Muscle of back (tissue), 13 donors: ENCODE data around the gene SZRD1. TPM values are rescaled to one million over a fixed set of nuclear protein-coding genes. Genes with fewer than 3 reads are reported as not detected.
"Not testable (repeated sequence)": the region's sequence is repeated elsewhere in the genome, so short reads cannot be mapped to it uniquely, and the experiment has no call there.

Experiments
- DNase-seq, 3 donors: peaks; one replicate each; pipeline versions ENCODE4 v3.0.0 to v3.0.0-alpha.2; 2013
- long read RNA-seq, 9 donors: transcript quantifications; one replicate each; lab custom pipeline, GENCODE V29; 2026
- polyA plus RNA-seq, 10 donors: library from polyadenylated mRNA; unstranded; fragments of 120-200 nt; gene quantifications; one replicate each; pipeline ENCODE4 v1.2.1, GENCODE V29; 2013; ENCODE audit not compliant: insufficient read length in 10 of 10

The SZRD1 gene, protein sequence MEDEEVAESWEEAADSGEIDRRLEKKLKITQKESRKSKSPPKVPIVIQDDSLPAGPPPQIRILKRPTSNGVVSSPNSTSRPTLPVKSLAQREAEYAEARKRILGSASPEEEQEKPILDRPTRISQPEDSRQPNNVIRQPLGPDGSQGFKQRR
- 10 to 100 TPM; 65.4 to 97.0 (median 84.6) TPM for polyA plus RNA-seq
- long read RNA-seq, donor 1, transcript SZRD1-201 (4 exons, 3,636 nt), result minor isoform, 11 of 71 reads
- long read RNA-seq, donor 1, transcript SZRD1-202 (3 exons, 3,447 nt), result major isoform, 20 of 71 reads
- long read RNA-seq, donor 1, transcript SZRD1-210 (3 exons, 3,401 nt), result minor isoform, 16 of 71 reads
- long read RNA-seq, donor 1, transcript SZRD1-203 (4 exons, 892 nt), result minor isoform, 5 of 71 reads
- long read RNA-seq, donor 1, partial matches to known transcripts, result 19 of 71 reads
- long read RNA-seq, donor 1, other reads (novel, unspliced or antisense), result 0 of 71 reads
- long read RNA-seq, donor 2, transcript SZRD1-210 (3 exons, 3,401 nt), result minor isoform, 7 of 35 reads
- long read RNA-seq, donor 2, transcript SZRD1-201 (4 exons, 3,636 nt), result minor isoform, 5 of 35 reads
- long read RNA-seq, donor 2, transcript SZRD1-202 (3 exons, 3,447 nt), result major isoform, 8 of 35 reads
- long read RNA-seq, donor 2, partial matches to known transcripts, result 12 of 35 reads
- long read RNA-seq, donor 2, other reads (novel, unspliced or antisense), result 0 of 35 reads
- long read RNA-seq, donor 3, partial matches to known transcripts, result 0 of 1 reads
- long read RNA-seq, donor 3, other reads (novel, unspliced or antisense), result 0 of 1 reads
- long read RNA-seq, donor 4, transcript SZRD1-203 (4 exons, 892 nt), result minor isoform, 9 of 74 reads
- long read RNA-seq, donor 4, transcript SZRD1-201 (4 exons, 3,636 nt), result minor isoform, 8 of 74 reads
- long read RNA-seq, donor 4, transcript SZRD1-210 (3 exons, 3,401 nt), result major isoform, 19 of 74 reads
- long read RNA-seq, donor 4, transcript SZRD1-202 (3 exons, 3,447 nt), result minor isoform, 18 of 74 reads
- long read RNA-seq, donor 4, partial matches to known transcripts, result 20 of 74 reads
- long read RNA-seq, donor 4, other reads (novel, unspliced or antisense), result 0 of 74 reads
- long read RNA-seq, donor 5, transcript SZRD1-201 (4 exons, 3,636 nt), result minor isoform, 6 of 75 reads
- long read RNA-seq, donor 5, transcript SZRD1-202 (3 exons, 3,447 nt), result major isoform, 18 of 75 reads
- long read RNA-seq, donor 5, transcript SZRD1-210 (3 exons, 3,401 nt), result minor isoform, 11 of 75 reads
- long read RNA-seq, donor 5, partial matches to known transcripts, result 37 of 75 reads
- long read RNA-seq, donor 5, other reads (novel, unspliced or antisense), result 0 of 75 reads
- long read RNA-seq, donor 6, transcript SZRD1-210 (3 exons, 3,401 nt), result major isoform, 23 of 66 reads
- long read RNA-seq, donor 6, transcript SZRD1-202 (3 exons, 3,447 nt), result minor isoform, 15 of 66 reads
- long read RNA-seq, donor 6, transcript SZRD1-201 (4 exons, 3,636 nt), result minor isoform, 10 of 66 reads
- long read RNA-seq, donor 6, partial matches to known transcripts, result 15 of 66 reads
- long read RNA-seq, donor 6, other reads (novel, unspliced or antisense), result 0 of 66 reads
- long read RNA-seq, donor 7, transcript SZRD1-210 (3 exons, 3,401 nt), result major isoform, 17 of 58 reads
- long read RNA-seq, donor 7, transcript SZRD1-202 (3 exons, 3,447 nt), result minor isoform, 15 of 58 reads
- long read RNA-seq, donor 7, transcript SZRD1-201 (4 exons, 3,636 nt), result minor isoform, 9 of 58 reads
- long read RNA-seq, donor 7, transcript SZRD1-203 (4 exons, 892 nt), result minor isoform, 6 of 58 reads
- long read RNA-seq, donor 7, partial matches to known transcripts, result 11 of 58 reads
- long read RNA-seq, donor 7, other reads (novel, unspliced or antisense), result 0 of 58 reads
- long read RNA-seq, donor 8, transcript SZRD1-201 (4 exons, 3,636 nt), result minor isoform, 7 of 86 reads
- long read RNA-seq, donor 8, transcript SZRD1-202 (3 exons, 3,447 nt), result major isoform, 14 of 86 reads
- long read RNA-seq, donor 8, transcript SZRD1-210 (3 exons, 3,401 nt), result minor isoform, 6 of 86 reads
- long read RNA-seq, donor 8, partial matches to known transcripts, result 56 of 86 reads
- long read RNA-seq, donor 8, other reads (novel, unspliced or antisense), result 0 of 86 reads
- long read RNA-seq, donor 9, partial matches to known transcripts, result 16 of 19 reads
- long read RNA-seq, donor 9, other reads (novel, unspliced or antisense), result 0 of 19 reads

DNA sequence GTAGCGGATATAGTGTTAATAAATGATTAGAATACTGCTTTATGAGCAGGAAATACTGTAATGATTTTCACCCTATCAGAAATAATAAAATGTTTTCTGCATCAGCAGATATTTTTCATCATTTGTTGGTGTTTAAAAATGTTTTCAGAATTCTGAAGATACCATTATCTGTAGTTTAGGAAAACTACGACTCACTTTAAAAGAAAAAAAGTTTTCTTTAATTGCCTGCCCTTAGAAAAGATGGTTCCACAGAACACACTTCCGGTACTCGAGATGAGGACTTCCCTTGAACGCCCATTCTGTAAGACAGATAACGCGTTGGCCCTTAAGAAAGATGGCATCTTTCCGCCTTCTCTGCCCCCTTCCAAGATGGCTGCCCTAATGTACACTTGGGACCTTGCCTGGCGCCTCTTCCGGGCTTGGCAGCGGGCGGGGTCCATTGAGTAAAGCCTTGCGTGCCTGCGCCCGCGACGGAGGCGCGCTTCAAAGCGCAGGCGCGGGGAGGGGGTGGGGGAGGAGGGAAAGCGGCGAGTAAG is at the start of gene SZRD1:
Gene SZRD1 (plus strand): TSS at position 521 of the 536 bp plus-strand sequence. CDS start 16 bp downstream, outside the sequence.
- DNase-seq, result peak; percentile 100

DNA sequence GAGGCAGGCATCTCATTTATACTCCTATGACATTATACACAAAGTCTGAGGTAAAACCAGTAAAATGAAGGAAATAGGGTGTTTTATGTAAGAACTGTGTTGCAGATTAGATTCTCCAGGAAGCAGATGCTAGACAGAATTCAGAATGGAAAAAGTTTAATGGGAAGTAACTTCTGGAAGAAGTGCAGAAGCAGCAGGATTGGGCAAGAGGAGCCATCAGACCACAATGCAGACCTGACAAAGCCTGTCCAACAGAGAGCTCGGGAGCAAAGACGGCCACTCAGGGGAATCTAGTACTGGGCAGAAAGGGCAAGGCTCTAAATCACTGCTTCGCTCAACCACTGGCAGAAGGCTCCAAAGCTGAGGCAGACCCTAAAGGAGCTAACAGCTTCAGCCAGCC is 48.5 kb upstream of the SZRD1 start:
- peak; percentile 7 to 59 (median 19) for DNase-seq

DNA sequence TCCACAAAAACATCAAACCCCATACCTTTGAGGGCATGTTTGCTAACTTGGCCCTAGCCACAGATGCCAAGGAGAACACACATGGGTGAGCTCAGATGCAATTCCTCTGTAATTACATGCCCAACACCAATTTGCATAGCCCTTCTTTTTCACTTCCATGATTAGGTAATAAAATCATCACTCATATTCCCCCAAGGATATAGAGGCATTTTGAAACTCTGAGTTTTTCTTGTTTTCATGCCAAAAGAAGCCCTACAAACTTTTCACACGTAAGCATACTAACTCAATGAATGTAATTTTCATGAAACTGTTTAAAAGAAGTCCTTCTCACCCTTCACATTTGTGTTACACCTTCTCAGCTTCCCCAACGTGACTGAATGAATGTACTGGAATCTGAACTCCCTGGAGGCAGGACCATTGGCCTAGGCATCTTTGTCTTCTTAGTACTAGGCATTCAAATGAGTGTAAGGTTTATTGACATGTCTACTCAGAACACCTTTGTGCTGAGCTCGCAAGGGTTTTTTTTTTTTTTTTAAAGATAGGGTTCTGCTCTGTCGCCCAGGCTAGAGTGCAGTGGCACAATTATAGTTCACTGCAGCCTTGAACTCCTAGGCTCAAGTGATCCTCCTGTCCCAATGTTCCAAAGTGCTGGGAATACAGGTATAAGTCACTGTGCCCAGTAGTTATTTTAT is 45.7 kb upstream of the SZRD1 start:
- no peak for DNase-seq

DNA sequence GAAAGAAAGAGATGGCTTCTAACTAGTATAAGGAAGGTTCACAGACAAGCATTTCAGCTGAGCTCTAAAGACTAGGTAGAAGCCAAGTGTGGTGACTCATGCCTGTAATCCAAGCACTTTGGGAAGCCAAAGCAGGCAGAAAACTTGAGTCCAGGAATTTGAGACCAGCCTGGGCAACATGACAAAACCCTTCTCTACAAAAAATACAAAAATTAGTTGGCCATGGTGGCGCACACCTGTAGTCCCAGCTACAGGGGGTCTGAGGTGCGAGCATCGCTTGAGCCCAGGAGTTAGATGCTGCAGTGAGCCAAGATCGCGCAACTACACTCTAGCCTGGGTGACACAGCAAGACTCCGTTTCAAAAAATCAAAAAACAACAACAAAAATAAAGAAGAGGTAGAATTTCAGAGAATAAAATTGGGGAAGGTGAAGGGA is 42.6 kb upstream of the SZRD1 start:
- peak; percentile 24 to 41 (median 36) for DNase-seq

DNA sequence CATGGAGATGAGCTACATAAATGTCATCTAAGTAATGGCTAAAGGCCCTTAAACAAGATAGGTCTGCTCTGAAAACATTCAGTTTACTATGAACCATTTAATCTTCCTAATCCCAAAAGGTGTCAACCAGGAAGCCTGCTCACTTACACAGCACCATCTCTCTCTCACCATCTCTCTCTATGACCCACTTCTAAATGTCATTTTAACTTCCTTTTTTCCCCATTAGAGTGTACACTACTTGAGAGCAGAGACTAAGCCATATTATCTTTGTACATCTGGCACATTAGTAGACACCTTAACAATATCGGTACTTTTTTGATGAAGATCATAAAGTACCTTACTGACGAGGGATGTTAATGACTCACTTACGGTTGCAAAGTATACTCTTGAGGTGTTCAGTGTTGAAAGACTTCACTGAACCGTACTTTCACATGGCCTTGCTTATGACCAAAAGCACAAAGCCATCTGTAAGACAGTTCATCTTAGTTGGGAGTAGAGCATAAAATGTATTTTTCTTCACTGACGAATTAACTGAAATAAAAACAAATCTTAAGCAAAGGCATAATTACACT is 40.1 kb upstream of the SZRD1 start:
- no peak for DNase-seq

DNA sequence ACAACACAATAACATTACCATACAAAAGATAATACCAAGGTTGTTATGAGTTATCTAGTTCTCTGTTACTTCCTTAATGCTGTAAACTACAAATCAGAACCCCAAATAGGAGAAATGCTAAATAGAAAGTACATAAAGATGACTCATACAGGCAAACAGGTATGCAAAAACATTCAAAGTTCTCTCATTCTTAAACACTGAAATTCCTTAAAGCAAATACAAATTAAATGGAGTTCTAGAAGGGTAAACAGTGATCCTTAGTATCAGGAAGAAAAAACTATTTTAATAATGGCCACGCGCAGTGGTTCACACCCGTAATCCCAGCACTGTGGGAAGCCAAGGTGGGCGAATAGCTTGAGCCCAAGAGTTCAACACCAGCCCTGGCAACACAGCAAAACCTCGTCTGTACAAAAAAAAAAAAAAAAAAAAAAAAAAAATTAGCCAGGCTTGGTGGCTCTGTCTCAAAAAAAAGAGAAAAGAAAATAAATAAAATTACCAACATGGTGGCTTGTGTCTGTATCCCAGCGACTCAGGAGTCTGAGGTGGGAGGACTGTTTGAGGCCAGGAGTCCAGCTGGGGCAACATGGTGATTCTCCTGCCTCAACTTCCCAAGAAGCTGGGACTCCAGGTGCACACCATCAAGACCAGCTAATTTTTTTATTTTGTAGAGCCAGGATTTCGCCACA is 32.2 kb upstream of the SZRD1 start:
- no peak for DNase-seq

DNA sequence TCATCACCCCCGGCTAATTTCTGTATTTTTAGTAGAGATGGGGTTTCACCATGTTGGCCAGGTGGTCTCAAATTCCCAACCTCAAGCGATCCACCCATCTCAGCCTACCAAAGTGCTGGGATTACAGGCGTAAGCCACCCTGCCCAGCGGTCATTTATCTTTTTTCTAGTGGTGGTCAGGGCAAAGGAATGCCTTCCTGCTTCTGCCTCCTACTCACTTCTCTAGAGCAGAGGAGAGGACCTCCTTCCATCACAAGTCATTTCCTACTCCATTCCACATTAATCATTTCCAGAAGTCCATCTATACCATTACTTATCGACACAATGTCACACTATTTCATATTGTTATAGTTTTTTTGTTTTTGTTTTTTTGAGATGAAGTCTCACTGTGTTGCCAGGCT is 28.1 kb upstream of the SZRD1 start:
- no peak for DNase-seq

DNA sequence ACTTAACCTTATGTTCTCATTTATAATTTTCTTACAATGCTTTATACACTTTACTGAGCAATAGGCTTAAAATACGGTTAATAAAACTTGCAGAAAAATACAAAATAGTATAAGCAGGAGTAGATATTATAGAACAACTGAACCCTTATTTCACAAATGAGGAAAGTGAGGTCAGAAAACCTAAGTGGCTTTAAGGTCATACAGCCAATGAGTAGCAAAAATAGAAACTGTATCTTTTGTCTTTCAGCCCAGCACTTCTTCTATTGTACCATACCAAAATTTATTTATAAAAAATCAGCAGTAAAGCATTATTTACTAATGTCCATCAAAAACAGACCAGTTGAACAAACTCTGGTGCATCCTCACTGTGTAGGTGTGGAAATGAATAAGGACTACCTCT is 26.4 kb upstream of the SZRD1 start:
- no peak for DNase-seq

DNA sequence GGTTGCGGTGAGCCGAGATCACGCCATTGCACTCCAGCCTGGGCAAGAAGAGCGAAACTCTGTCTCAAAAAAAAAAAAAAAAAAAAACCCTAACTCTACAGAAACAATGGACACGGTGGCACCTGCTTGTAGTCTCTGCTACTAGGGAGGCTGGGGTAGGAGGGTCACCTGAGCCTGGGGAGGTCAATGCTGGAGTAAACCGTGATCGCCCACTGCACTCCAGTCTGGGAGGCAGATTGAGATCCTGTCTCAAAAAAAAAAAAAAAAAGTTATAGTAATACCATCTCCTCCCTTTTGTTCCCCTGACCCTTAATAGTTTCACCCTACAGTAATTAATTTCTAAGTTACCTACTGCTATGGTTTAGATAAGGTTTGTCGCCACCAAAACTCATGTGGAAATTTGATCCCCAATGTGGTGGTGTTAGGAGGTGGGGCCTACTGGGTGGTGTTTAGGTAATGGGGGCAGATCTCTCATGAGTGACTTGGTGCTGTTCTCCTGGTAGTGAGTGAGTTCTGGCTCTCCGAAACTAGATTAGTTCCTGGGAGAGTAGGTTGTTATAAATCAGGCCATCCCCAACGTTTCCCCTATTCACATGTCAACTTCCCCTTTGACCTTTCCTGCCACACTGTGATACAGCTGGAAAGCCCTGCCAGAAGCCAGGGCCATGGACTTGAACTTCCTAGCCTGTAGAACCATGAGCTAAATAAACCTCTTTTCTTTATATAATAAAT is 24.5 kb upstream of the SZRD1 start:
- no peak for DNase-seq

DNA sequence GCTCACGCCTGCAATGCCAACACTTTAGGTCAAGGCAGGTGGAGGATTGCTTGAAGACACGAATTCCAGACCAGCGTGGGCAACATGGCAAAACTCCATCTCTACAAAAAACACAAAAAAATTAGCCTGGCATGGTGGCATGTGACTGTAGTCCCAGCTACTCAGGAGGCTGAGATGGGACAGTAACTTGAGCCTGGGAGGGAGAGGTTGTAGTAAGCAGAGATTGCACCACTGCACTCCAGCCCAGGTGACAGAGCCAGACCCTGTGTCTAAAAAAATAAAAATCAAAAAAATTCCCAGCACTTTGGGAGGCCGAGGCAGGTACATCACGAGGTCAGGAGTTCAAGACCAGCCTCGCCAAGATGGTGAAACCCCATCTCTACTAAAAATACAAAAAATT is 23.8 kb upstream of the SZRD1 start:
- DNase-seq, result not testable (repeated sequence)

DNA sequence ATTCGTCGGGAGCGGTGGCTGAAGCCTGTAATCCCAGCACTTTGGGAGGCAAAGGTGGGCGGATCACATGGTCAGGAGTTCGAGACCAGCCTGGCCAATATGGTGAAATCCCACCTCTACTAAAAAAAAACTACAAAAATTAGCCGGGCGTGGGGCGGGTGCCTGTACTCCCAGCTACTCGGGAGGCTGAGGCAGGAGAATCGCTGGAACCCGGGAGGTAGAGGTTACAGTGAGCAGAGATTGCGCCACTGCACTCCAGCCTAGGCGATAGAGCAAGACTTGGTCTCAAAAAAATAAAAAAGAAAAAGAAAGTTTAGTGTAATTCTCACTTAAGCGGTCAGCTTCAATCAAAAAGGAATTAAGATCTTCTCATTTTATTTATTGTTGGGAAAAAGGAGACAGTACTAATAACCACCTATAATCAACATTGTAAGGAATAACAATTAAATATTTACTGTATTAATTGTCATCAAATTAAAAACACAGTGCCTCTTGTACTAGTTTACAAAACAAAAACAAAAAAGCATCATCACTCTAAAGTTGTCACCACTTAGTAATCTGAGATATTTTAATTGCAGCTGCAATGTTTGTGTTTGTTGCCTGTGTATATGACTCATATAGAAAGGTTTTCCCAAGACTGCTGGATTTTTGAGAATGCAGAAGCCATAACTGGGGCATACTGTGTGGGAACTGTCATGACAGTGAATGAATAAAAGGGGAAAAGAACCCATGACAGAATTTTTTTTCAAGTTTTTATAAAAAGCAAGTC is 18.4 kb upstream of the SZRD1 start:
- DNase-seq, result no peak

DNA sequence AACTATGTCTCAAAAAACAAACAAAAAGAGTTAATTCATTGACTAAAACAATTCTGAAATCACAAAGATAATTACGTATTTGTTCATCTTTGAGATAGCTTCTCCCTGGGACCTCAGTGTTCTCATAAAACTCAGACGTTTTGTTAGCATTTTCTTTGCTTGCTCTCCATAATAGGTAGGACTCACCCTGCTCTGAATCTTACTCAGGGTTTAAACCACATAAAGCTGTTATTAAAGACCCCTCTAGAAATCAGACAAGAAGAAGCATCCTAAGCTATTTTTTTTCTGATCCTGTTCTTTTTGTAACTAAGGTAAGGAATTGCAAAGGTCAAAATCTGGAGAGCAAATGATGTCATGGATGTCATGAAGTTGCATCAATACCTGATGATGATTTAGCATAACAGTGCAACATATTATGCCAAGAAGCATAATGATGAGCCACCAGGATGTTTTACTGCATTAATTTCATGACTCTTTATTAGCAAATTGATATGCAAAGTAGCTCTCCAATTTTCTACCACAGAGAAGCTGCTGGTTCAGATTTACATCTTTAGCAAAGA is 17.1 kb upstream of the SZRD1 start:
- DNase-seq, result no peak

DNA sequence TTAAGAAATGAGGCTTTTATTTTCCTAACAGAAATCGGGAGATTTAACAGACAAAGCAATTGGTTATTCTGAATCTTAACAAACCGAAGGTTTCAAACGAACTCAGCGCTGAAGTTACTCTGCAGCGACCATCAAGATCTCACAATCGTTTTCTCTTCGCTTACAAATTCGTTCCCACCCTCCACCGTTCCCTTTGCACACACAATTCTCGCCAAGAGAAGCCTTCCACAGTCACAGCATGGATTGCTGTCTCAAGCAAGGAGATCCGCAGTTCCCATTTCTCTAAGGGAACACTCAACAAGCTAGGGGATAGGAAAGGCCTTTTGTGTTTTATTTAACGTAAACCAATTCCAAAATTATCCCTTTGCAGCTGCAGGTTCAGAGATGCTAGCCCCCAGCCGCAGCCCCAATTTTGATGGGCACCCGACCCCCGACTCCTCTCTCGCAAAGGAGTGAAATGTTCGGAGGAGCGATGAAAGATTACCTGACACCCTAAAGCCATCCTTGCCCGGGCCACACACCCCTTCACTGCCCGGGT is 15.5 kb upstream of the SZRD1 start:
- DNase-seq, result peak in 2 of 3 donors; percentile 46 to 77

DNA sequence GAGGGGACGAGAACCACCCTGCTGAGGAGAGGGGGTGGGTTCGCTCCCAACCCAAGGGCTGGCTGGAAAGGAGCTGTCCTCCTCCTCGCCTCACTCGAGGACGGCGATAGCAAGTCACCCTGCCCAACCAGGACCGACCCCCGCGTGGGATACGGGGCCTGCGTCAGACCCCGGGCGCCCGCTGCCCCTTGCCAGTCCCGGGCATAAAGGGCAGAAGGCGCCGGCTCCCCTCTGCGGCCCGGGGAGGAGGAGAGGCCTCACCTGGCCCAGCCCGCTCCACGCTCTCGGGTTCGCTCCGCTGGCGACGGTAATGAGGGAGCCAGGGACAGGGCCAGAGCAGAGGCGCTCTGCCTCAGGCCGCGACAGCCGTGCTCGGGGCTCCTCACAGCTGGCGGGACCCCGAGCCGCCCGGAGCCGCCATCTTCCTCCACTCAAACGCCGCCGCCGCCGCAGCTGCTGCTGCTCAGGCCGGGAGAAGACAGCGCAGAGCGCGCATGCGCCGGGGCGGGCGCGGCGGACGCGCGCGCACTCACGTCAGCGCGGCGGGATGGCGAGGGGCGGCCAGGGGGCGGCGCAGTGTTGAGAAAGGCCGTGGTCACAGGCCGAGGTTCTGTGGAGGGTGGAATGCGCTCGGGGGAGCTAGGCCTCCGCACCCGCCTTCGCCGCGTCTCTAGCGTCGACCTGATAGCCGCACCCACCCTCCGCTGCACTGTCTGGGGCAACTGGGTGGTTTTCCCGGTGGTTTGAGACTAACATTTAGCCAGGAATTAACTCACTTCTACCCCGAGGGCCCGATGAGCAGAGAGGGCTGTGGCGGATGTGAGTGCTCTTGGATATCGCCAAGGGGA is 14.8 kb upstream of the SZRD1 start, which contains the start of gene FBXO42:
Gene FBXO42 (minus strand): TSS at position 487 of the 848 bp plus-strand sequence. CDS start 37,062 bp downstream, outside the sequence.
- DNase-seq, result peak; percentile 95 to 98 (median 98)
